Tibial nerve (tissue), 4 donors: ENCODE measurements around the gene ANP32E. TPM values are rescaled to one million over a fixed set of nuclear protein-coding genes. Genes with fewer than 3 reads are reported as not detected.

Experiments used
- DNase-seq, 2 donors: peaks; one replicate each; pipeline ENCODE4 v3.0.0-alpha.2; 2019; ENCODE audit warnings: low spot score in 2 of 2
- H3K27ac ChIP-seq, 4 donors: fragments of 200-600 bp; sonication (generic) in 3 of 4; one replicate each; pipeline ENCODE4 v1.5.1; 2017 to 2019; ENCODE audit warnings: mild to moderate bottlenecking in 1 of 4
- H3K27me3 ChIP-seq, 2 donors: fragments of 200-600 bp; sonication (generic) in 1 of 2; one replicate each; pipeline versions ENCODE4 v1.5.1 to v1.6.0; 2017 to 2019
- H3K36me3 ChIP-seq, 3 donors: fragments of 200-600 bp; sonication (generic); one replicate each; pipeline ENCODE4 v1.5.1; 2018 to 2019
- H3K4me1 ChIP-seq, 4 donors: fragments of 200-600 bp; sonication (generic) in 3 of 4; one replicate each; pipeline ENCODE4 v1.5.1; 2017 to 2019
- H3K4me3 ChIP-seq, 4 donors: fragments of 200-600 bp; sonication (generic) in 3 of 4; one replicate each; pipeline ENCODE4 v1.5.1; 2017 to 2019; ENCODE audit warnings: mild to moderate bottlenecking in 1 of 4, moderate library complexity in 1 of 4
- H3K9me3 ChIP-seq, 4 donors: fragments of 200-600 bp; sonication (generic) in 3 of 4; one replicate each; pipeline ENCODE4 v1.5.1; 2017 to 2019
- CTCF ChIP-seq, 5 experiments: fragments of 200-600 bp in 3 of 5; fragments of 450-650 bp in 2 of 5; sonication (generic) in 3 of 5; IDR thresholded peaks; one replicate each; pipeline ENCODE4 v1.5.1; 2016 to 2019; ENCODE audit warnings: antibody characterized with exemption in 5 of 5, mild to moderate bottlenecking in 3 of 5, moderate library complexity in 2 of 5
- EP300 ChIP-seq, 2 donors: sonication (generic); formaldehyde crosslinking; IDR thresholded peaks; one replicate each; pipeline ENCODE4 v1.6.1; 2017; ENCODE audit warnings: antibody characterized with exemption in 2 of 2, mild to moderate bottlenecking in 1 of 2
- POLR2A ChIP-seq, 2 donors: fragments of 450-650 bp; IDR thresholded peaks; one replicate each; pipeline ENCODE4 v1.6.1; 2017; ENCODE audit warnings: antibody characterized with exemption in 2 of 2, mild to moderate bottlenecking in 2 of 2, moderate library complexity in 2 of 2
- WGBS, 2 donors: methylation state at CpG; one replicate each; pipeline ENCODE4 v1.1.5; 2018; 5-methylcytosine and 5-hydroxymethylcytosine counted together
- total RNA-seq, 4 donors: library from RNA; depleted of rRNA; stranded (reverse); fragments of >200 nt; gene quantifications; one replicate each; pipeline ENCODE4 v1.1.0, GENCODE V29; 2016

Gene ANP32E
- total RNA-seq, 4 donors from 2014 or later: 17.7 to 29.9 (median 23.7) TPM

GRCh38 chr1:150268340-150268704, 32.4 kb upstream of the ANP32E start:
- Histone ChIP-seq H3K27ac (peak overlapping the region; percentile 76 to 99 (median 91)), H3K27me3 (no peaks in the 10 kb centered on the region), H3K4me3 (peak overlapping the region; percentile 59 to 99 (median 84)), H3K36me3 (peaks cover 0 to 35% (median 18%) of the 10 kb centered on the region in 3 donors), H3K9me3 (no peaks in the 10 kb centered on the region), H3K4me1 (peaks cover 0 to 39% (median 15%) of the 10 kb centered on the region in 4 donors)
- WGBS, 2 donors: 0 to 1% methylated on average over 19 to 21 of the region's 21 CpGs
- TF ChIP-seq CTCF (IDR thresholded peaks at IDR 0.05) (no peak), EP300 (IDR thresholded peaks at IDR 0.05) (no peak), POLR2A (IDR thresholded peaks at IDR 0.05) (no peak)
- DNase-seq: no peak

- Histone ChIP-seq H3K27me3 (no peaks in the 10 kb centered on the region), H3K27ac (peak overlapping the region; percentile 76 to 99 (median 91)), H3K36me3 (peaks cover 0 to 35% (median 18%) of the 10 kb centered on the region in 3 donors), H3K9me3 (no peaks in the 10 kb centered on the region), H3K4me1 (peaks cover 0 to 35% (median 13%) of the 10 kb centered on the region in 4 donors), H3K4me3 (peak overlapping the region; percentile 59 to 99 (median 84))
- DNase-seq: no peak
- TF ChIP-seq POLR2A (IDR thresholded peaks at IDR 0.05): no peak
- no peak for TF ChIP-seq EP300 (IDR thresholded peaks at IDR 0.05)
- TF ChIP-seq CTCF (IDR thresholded peaks at IDR 0.05): no peak
- WGBS, 2 donors: 19 to 31% methylated on average over 6 of the region's 6 CpGs
Observed at GRCh38 chr1:150267896-150268295, 32.0 kb upstream of the ANP32E start.

GRCh38 chr1:150263549-150263948, 27.6 kb upstream of the ANP32E start:
- Histone ChIP-seq H3K4me1 (peaks cover 0 to 33% (median 15%) of the 10 kb centered on the region in 4 donors), H3K27ac (no peak overlapping the region), H3K4me3 (no peak overlapping the region), H3K9me3 (no peaks in the 10 kb centered on the region), H3K36me3 (peaks cover 0 to 35% (median 18%) of the 10 kb centered on the region in 3 donors), H3K27me3 (peaks cover 0 to 5% of the 10 kb centered on the region in 2 donors)
- no peak for DNase-seq
- TF ChIP-seq POLR2A (IDR thresholded peaks at IDR 0.05) (no peak), EP300 (IDR thresholded peaks at IDR 0.05) (no peak), CTCF (IDR thresholded peaks at IDR 0.05) (no peak)
- WGBS, 2 donors: 76 to 77% methylated on average over 6 of the region's 6 CpGs

GRCh38 chr1:150262388-150263320, 26.7 kb upstream of the ANP32E start:
- 75 to 79% methylated on average over 6 of the region's 6 CpGs for WGBS, 2 donors
- DNase-seq: no peak
- peaks cover 0 to 28% (median 10%) of the 10 kb centered on the region in 4 donors for H3K4me1 ChIP-seq
- H3K27ac ChIP-seq: peak overlapping the region in 1 of 4 donors; percentile 20
- H3K36me3 ChIP-seq: peaks cover 0 to 35% (median 18%) of the 10 kb centered on the region in 3 donors
- no peak for TF ChIP-seq EP300 (IDR thresholded peaks at IDR 0.05)
- TF ChIP-seq POLR2A (IDR thresholded peaks at IDR 0.05): no peak
- TF ChIP-seq CTCF (IDR thresholded peaks at IDR 0.05): no peak
- no peak overlapping the region for H3K4me3 ChIP-seq
- no peaks in the 10 kb centered on the region for H3K9me3 ChIP-seq
- peaks cover 0 to 13% of the 10 kb centered on the region in 2 donors for H3K27me3 ChIP-seq

GRCh38 chr1:150261367-150261766, 25.5 kb upstream of the ANP32E start:
- H3K36me3 ChIP-seq: peaks cover 0 to 25% (median 13%) of the 10 kb centered on the region in 3 donors
- DNase-seq: no peak
- 84 to 92% methylated on average over 6 of the region's 6 CpGs for WGBS, 2 donors
- peaks cover 0 to 13% of the 10 kb centered on the region in 2 donors for H3K27me3 ChIP-seq
- peaks cover 0 to 30% (median 13%) of the 10 kb centered on the region in 4 donors for H3K4me1 ChIP-seq
- no peak overlapping the region for H3K27ac ChIP-seq
- H3K9me3 ChIP-seq: no peaks in the 10 kb centered on the region
- H3K4me3 ChIP-seq: no peak overlapping the region
- TF ChIP-seq CTCF (IDR thresholded peaks at IDR 0.05) (no peak), EP300 (IDR thresholded peaks at IDR 0.05) (no peak), POLR2A (IDR thresholded peaks at IDR 0.05) (no peak)
